ENCODE data around the gene C5orf22. TPM values are rescaled to one million over a fixed set of nuclear protein-coding genes. Genes with fewer than 3 reads are reported as not detected.
"Not testable (repeated sequence)": the region's sequence is repeated elsewhere in the genome, so short reads cannot be mapped to it uniquely, and the experiment has no call there.

C5orf22 gene
- total and polyA plus RNA-seq, 9 donors: 5.1 to 20.8 (median 15.2) TPM

DNA sequence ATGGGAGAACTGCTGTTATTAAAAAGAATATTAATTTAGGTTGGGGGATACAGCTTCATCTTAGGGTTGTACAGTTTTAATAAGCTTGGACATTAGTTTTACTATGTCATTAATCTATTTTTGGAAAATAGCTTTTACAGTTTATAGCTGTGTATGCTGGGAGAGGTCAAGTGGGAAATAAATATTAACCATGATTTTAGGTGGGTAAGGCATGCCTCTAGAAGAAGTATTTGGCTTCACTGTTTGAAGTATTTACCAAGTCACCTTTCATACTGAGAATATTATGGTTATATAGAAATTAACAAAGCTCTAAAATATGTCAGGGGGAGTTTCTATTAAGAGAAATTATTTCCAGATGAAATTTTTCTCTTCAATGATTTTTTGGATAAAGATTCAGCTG, 5.2 kb downstream of the C5orf22 start:
- no peaks in the 10 kb centered on the region for H3K9me3 ChIP-seq
- DNase-seq: no peak
- no peak for TF ChIP-seq POLR2A (IDR thresholded peaks at IDR 0.05)
- TF ChIP-seq EP300 (IDR thresholded peaks at IDR 0.05): no peak
- TF ChIP-seq, protein P1, sequence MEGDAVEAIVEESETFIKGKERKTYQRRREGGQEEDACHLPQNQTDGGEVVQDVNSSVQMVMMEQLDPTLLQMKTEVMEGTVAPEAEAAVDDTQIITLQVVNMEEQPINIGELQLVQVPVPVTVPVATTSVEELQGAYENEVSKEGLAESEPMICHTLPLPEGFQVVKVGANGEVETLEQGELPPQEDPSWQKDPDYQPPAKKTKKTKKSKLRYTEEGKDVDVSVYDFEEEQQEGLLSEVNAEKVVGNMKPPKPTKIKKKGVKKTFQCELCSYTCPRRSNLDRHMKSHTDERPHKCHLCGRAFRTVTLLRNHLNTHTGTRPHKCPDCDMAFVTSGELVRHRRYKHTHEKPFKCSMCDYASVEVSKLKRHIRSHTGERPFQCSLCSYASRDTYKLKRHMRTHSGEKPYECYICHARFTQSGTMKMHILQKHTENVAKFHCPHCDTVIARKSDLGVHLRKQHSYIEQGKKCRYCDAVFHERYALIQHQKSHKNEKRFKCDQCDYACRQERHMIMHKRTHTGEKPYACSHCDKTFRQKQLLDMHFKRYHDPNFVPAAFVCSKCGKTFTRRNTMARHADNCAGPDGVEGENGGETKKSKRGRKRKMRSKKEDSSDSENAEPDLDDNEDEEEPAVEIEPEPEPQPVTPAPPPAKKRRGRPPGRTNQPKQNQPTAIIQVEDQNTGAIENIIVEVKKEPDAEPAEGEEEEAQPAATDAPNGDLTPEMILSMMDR (IDR thresholded peaks at IDR 0.05): no peak
- peaks cover 3% of the 10 kb centered on the region for H3K4me1 ChIP-seq (ENCODE audit: insufficient read depth)
- H3K4me3 ChIP-seq: no peak overlapping the region
- intact Hi-C loops (cut with DNase I): no loop called here
- H3K27ac ChIP-seq: no peak overlapping the region
- H3K36me3 ChIP-seq: no peaks in the 10 kb centered on the region
- no peaks in the 10 kb centered on the region for H3K27me3 ChIP-seq

DNA sequence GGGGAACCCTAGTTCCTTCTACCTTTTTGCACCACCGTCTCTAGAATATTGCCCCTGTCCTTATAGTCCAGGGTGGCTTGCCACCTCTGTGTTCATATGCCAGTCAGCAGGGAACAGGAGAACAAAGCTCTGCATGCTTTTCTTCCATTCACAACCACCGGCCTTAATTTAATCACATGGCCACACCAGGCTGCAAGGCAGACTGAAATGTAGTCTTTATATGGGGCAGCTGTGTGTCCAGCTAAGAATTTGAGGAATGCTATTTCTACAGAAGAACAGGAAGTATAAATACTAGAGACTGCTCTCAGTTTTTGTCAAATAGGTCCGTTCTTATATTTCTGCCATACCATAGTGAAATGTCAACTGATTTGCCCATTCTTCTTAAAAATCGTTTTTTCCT, 5.8 kb downstream of the C5orf22 start:
- intact Hi-C loops (cut with DNase I): no loop called here
- Histone ChIP-seq H3K9me3 (no peaks in the 10 kb centered on the region), H3K27me3 (no peaks in the 10 kb centered on the region), H3K4me3 (no peak overlapping the region), H3K36me3 (no peaks in the 10 kb centered on the region), H3K27ac (no peak overlapping the region), H3K4me1 (ENCODE audit: insufficient read depth) (peaks cover 3% of the 10 kb centered on the region)
- TF ChIP-seq, protein P1 (IDR thresholded peaks at IDR 0.05): no peak
- TF ChIP-seq POLR2A (IDR thresholded peaks at IDR 0.05): no peak
- no peak for TF ChIP-seq EP300 (IDR thresholded peaks at IDR 0.05)
- DNase-seq: no peak
- WGBS, 3 donors: 50 to 66% (median 55%) methylated on average over 4 of the region's 4 CpGs

DNA sequence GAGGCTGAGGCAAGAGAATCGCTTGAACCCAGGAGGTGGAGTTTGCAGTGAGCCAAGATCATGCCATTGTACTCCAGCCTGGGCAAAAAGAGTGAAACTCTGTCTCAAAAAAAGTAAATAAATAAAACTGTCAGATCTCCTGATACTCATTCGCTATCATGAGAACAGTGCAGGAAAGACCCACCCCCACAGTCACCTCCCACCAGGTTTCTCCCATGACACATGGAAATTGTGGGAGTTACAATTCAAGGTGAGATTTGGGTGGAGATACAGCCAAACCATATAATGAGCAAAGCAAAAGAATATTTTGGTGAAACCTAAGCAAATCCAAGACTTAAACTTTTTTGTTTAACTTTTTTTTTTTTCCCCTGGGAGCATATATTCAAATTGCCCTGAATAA, 17.0 kb downstream of the C5orf22 start:
- H3K4me3 ChIP-seq; H3K36me3 ChIP-seq; H3K4me1 ChIP-seq (ENCODE audit: insufficient read depth); H3K27ac ChIP-seq; H3K27me3 ChIP-seq; DNase-seq; H3K9me3 ChIP-seq; intact Hi-C loops (cut with DNase I): not testable (repeated sequence)
- 98 to 99% (median 99%) methylated on average over 2 of the region's 2 CpGs for WGBS, 3 donors

DNA sequence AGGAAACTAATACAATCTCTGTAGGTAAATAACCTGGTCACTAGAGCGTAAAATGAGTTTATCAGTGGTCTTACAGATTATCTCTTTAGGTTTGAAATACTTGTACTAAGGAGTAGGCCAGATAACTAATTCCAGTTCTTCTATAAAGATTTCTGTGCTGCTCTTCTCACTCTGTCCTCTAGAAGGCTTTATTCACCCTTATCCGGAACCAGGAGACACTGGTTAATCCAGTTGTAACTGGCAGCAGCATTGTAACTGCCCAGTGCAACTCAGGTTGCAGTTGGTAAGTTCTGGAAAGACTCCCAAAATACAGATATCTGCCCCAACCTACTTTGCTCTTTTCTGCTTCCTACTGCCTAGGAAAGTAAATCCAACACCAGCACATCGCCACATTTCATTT, 19.8 kb downstream of the C5orf22 start:
- Histone ChIP-seq H3K27me3 (no peaks in the 10 kb centered on the region), H3K9me3 (no peaks in the 10 kb centered on the region), H3K4me1 (ENCODE audit: insufficient read depth) (no peaks in the 10 kb centered on the region), H3K36me3 (no peaks in the 10 kb centered on the region), H3K27ac (no peak overlapping the region), H3K4me3 (no peak overlapping the region)
- TF ChIP-seq, protein P1 (IDR thresholded peaks at IDR 0.05): no peak
- no peak for TF ChIP-seq EP300 (IDR thresholded peaks at IDR 0.05)
- no peak for DNase-seq
- 94 to 97% (median 95%) methylated on average over 3 of the region's 3 CpGs for WGBS, 3 donors
- intact Hi-C loops (cut with DNase I): no loop called here

DNA sequence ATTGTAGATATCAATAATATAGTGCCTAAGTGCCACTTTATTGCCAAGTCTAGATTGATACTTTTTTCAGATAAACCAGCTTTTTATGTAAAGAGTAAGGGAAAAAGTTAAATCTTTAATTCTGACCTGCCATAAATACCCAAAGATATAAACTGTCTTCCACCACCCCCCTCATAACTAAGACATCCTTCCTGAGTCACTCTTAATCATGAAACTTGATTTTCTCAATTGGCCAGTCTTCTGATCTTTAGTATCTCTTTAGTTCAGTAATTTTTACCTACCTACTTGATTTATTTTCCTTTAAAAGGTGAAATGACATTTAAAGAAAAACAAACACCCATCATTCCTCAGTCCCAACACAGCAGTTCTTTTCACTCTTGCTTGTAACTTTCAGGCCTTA, 21.8 kb downstream of the C5orf22 start:
- Histone ChIP-seq H3K9me3 (no peaks in the 10 kb centered on the region), H3K36me3 (no peaks in the 10 kb centered on the region), H3K4me1 (ENCODE audit: insufficient read depth) (no peaks in the 10 kb centered on the region), H3K4me3 (no peak overlapping the region), H3K27me3 (no peaks in the 10 kb centered on the region), H3K27ac (no peak overlapping the region)
- intact Hi-C loops (cut with DNase I): no loop called here
- no peak for DNase-seq
- TF ChIP-seq EP300 (IDR thresholded peaks at IDR 0.05): no peak
- TF ChIP-seq POLR2A (IDR thresholded peaks at IDR 0.05): no peak

DNA sequence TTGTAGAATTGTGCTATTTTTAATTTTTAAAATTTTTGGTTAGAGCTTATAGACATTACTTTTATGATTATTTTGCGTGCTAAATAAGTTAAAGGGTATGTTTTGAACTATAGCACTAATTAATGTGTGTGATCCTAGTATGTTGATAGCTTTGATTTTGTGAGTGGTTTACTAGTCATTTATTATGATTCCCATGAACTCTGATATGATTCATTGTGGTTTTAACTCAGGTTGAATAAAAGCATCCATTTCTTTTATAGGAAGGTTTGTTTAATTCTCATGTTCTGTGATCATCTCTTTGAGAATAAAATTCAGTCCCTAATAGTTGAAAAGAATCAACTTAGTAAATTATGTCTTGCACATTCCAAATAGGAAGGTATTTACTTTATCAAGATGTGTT, 22.5 kb downstream of the C5orf22 start:
- no peaks in the 10 kb centered on the region for H3K4me1 ChIP-seq (ENCODE audit: insufficient read depth)
- H3K36me3 ChIP-seq: no peaks in the 10 kb centered on the region
- no peaks in the 10 kb centered on the region for H3K27me3 ChIP-seq
- no peak overlapping the region for H3K27ac ChIP-seq
- intact Hi-C loops (cut with DNase I): no loop called here
- WGBS, 3 donors: 96 to 99% (median 97%) methylated on average over 1 of the region's 1 CpG
- no peaks in the 10 kb centered on the region for H3K9me3 ChIP-seq
- DNase-seq: no peak
- TF ChIP-seq POLR2A (IDR thresholded peaks at IDR 0.05): no peak
- TF ChIP-seq, protein P1 (IDR thresholded peaks at IDR 0.05): no peak
- no peak for TF ChIP-seq EP300 (IDR thresholded peaks at IDR 0.05)
- no peak overlapping the region for H3K4me3 ChIP-seq

All from ovary (tissue), 9 donors.